Measurements from ENCODE around the gene TMEM37. TPM values are rescaled to one million over a fixed set of nuclear protein-coding genes. Genes with fewer than 3 reads are reported as not detected.

Gene TMEM37
- total RNA-seq, 2 experiments from 2014 or later, result not detected

DNA sequence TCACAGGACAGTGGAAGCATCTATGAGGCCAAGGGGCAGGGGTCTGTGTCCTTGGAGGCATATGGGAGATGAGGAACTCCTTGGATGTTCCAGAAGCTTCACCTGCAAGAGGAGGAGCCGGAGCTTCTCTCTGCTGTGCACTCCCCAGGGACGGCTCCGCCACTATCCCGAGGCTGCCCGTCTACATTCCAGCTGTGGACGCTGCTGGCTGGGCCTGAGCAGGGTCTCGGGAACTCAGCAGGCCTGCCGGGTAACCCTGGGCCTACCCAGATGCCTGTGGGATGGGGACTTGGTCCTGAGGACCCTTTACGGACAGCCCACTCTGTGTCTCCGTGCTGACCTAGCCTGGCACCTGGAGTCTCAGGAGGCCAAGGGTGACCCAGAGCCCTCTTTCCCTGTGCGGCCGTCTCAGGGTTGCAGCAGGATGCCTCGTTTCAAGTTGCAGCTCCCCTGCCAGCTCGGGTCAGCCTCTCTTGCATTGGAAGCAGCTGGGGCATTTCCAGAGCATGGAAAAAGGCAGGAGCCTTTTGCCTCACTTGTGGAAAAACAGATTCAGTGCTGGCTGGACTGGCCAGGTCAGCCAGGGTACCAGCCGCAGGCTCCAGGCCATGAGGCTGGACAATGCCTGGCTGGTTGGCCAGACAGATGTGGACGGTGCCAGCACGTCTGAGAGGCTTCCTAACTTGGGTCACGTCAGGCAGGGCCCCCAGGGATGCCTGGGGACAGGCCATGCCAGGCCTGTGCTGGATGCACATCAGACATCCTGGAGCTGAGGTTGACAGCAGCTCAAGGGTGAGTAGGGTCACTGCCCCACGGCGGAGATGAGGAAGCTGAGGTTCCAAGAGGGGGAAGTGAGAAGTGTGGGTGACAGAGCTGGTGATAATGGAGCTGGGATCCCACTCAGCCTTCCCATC lies 51.1 kb downstream of the TMEM37 start:
- Mint-ChIP-seq H3K4me3 (no peak overlapping the region), H3K27me3 (no peaks in the 10 kb centered on the region), H3K4me1 (no peaks in the 10 kb centered on the region), H3K9me3 (no peaks in the 10 kb centered on the region), H3K36me3 (no peaks in the 10 kb centered on the region), H3K27ac (no peak overlapping the region)
- DNase-seq, result no peak

DNA sequence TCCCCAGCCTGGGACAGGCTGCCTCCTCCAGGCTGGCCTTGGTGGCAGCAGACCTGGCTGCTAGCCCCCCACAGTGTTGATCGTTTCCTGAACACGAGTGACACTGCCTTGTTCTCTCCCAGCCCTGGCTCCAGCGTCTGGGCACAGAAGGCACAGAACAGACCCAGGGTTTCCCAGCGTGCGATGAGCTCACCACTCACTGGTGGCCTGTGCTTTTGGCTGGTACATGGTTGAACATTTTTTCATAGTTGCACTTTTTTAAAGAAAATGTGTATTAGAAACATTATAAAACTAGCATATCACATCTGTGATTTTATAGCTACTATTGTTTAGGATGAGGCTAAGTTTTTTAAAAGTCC lies 51.7 kb downstream of the TMEM37 start:
- Mint-ChIP-seq H3K4me1 (no peaks in the 10 kb centered on the region), H3K27me3 (no peaks in the 10 kb centered on the region), H3K4me3 (no peak overlapping the region), H3K27ac (no peak overlapping the region), H3K9me3 (no peaks in the 10 kb centered on the region), H3K36me3 (no peaks in the 10 kb centered on the region)
- DNase-seq, result no peak

DNA sequence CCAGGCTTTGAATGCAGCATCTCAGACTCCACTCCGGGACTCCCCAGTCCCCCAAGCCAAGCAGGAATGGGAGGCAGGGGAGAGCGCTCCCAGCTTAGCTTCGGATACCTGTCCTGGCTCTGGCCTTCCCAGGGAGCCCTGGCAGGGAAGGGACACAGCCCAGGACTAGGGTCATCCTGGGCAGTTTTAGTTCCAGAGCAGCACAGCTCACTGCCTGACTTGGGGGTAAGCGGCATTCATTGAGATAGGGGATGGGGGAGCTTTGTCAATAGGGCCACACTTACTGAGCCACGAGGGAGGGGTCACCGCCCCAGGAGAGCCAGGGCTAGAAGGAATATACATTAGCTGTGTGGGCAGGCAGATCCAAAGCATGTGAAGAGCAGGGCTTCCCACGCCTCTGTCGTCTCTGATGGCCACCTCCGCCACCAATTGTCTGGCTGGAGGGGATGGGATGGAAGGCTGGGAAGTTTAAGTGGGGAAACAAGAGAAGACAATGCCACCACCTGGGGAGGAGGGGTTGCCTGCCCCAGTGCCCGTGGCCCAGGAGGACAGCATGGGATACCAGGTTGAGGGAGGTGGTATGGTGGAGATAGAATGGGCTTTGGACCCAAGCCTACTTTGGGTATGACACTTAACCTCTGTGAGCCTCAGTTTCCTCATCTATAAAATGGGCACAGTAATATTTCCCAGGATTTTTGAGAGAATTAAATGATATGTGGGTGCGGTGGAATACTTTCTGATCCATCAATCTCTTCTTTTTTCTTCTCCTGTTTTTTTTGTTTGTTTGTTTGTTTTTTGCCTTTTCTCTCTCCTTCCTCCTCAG lies 52.5 kb downstream of the TMEM37 start:
- Mint-ChIP-seq H3K4me3 (no peak overlapping the region), H3K9me3 (no peaks in the 10 kb centered on the region), H3K4me1 (no peaks in the 10 kb centered on the region), H3K27ac (no peak overlapping the region), H3K36me3 (no peaks in the 10 kb centered on the region), H3K27me3 (no peaks in the 10 kb centered on the region)
- no peak for DNase-seq

DNA sequence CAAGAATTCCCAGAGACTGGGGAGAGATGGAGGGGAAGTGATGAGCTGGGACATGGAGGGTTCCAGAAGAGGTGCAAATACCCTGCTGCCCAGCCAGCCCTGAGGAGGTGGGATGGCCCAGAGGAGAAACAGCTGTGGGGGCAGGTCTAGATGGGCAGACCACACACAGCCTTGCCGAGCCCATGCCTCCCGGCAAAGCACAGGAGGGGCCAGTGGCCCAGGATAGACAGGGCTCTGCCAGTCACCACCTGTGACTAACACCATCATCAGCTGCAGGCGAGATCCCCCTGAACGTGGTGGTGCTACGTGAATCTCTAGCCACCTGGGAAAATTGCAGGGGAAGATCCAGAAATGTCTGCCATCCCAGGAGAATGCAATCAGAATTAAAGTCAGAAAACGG lies 53.2 kb downstream of the TMEM37 start:
- Mint-ChIP-seq H3K9me3 (no peaks in the 10 kb centered on the region), H3K4me1 (no peaks in the 10 kb centered on the region), H3K27ac (no peak overlapping the region), H3K4me3 (no peak overlapping the region), H3K27me3 (no peaks in the 10 kb centered on the region), H3K36me3 (no peaks in the 10 kb centered on the region)
- DNase-seq, result no peak

DNA sequence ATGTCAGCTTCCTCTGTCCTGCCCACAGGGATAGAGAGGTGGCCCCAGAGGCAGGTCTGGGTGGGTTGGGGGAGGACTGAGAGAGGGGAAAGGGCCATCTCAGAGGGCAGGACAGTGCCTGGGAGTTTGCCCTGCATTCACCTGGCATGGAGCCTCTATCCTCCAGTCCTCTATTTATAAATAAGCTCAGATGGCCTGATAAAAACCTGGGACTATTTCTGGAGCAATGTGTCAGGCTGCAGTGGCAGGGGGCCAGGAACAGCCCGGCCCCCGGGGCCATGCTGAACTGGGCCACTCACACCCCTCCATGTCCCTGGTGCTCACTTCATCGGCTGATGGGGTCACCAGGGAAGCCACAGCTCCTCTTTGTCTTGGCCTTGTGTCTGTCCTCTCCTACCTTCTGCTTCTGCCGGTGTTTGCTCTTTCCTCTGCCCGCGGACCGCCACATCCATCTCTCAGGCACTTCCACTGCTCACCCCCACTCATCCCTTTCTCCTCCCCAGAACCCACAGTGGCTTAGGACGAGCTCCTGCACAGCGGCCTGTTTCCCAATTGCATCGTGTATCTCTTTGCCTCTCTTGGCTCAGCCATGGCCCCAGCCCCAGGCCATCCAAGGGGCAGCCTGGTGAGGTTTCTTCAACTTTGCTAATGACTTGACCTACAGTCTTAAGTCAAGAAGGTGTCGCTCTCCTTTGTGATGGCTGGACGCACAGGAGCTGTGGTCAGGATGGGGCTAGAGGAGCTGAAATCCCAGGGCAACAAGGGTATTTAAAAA lies 53.9 kb downstream of the TMEM37 start:
- Mint-ChIP-seq H3K9me3 (no peaks in the 10 kb centered on the region), H3K27me3 (no peaks in the 10 kb centered on the region), H3K4me1 (no peaks in the 10 kb centered on the region), H3K36me3 (no peaks in the 10 kb centered on the region), H3K27ac (no peak overlapping the region), H3K4me3 (no peak overlapping the region)
- DNase-seq, result no peak

DNA sequence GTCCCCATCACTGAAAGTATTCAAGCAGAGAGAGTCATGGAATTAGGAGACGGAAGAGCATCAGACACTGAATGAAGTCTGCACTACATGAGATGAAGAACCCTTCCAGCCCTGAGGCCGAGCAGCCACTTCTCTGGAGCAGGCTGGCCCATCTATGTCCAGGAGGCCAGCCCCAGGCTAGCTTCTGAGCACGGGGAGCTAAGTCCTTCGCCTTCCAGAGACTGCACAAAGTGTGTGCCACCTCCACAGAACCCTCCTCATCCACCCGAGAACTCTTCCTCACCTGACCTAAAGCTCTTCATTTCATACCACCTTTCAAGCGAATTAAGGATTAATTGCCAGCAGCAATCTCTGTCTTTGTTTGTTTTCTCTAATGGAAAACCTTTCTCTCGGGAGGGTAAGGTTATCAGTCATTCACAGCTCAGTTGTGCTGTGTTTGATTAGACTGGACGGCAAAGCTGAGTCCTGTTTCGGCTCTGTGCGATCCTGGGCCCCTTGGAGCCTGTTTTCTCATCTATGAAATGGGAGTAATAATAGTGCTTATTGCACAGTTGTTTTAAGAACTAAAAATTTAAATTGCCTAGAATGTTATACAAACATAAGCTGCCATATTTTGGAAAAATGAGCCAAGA lies 54.7 kb downstream of the TMEM37 start:
- Mint-ChIP-seq H3K4me3 (no peak overlapping the region), H3K36me3 (no peaks in the 10 kb centered on the region), H3K27me3 (no peaks in the 10 kb centered on the region), H3K9me3 (no peaks in the 10 kb centered on the region), H3K4me1 (no peaks in the 10 kb centered on the region), H3K27ac (no peak overlapping the region)
- no peak for DNase-seq

DNA sequence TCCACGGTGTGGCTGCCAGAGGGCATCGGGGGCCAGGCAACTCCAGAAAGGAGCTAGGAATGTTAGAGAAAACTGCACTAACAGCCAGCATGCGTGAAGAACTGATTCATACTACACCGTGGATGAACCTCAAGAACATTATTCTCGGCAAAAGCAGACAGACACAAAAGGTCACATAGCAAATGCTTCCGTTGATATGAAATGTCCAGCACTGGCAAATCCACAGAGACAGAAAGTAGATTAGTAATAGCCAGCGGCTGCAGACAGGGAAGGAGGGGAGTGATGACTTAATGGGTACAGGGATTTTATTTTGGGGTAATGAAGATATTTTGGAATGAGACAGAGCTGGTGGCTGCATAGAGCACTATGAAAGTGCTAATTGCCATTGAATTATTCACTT lies 55.2 kb downstream of the TMEM37 start:
- Mint-ChIP-seq H3K4me1 (no peaks in the 10 kb centered on the region), H3K27ac (no peak overlapping the region), H3K27me3 (no peaks in the 10 kb centered on the region), H3K4me3 (no peak overlapping the region), H3K36me3 (no peaks in the 10 kb centered on the region), H3K9me3 (no peaks in the 10 kb centered on the region)
- no peak for DNase-seq

DNA sequence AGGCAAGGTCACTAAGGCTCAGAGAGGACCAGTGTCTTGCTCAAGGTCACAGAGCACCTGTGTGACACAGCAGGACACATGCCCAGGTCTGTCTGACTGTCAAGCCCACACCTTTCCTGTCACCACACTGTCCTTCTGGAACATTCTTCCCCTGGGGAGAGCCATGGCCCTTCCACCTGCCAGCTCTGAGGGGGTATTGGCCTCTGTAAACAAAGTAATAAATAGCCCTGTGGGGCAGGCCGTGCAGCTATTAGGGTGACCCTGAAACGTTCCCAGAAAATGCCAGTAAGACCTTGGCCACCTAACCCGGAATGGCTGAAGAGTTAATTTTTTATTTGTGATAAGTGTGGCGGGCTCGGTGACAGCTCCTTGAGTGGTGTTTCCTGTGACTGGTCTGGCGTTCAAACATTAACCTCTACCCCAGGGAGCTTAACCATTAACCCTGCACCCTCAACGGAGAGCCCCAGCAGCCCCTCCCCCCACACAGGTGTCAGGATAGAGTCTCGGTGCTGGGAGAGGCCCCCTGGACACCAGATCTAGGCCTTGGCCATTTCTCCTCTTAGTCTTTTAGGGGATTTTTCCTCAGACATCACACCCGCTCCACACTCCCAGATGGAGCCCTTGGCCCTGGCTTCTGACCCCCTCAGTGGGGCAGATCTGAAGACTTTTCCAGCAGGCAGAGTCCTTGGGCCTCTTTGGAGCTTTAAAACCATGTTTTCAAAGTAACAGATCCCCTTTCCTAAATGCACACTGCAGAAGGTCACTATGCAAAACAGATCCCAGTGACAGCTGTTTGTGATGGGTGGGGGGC lies 56.0 kb downstream of the TMEM37 start:
- Mint-ChIP-seq H3K27ac (no peak overlapping the region), H3K4me3 (no peak overlapping the region)

More for the DNA sequence above, 56.0 kb downstream of the TMEM37 start:
- Mint-ChIP-seq H3K27me3 (no peaks in the 10 kb centered on the region), H3K36me3 (no peaks in the 10 kb centered on the region), H3K4me1 (no peaks in the 10 kb centered on the region), H3K9me3 (no peaks in the 10 kb centered on the region)
- DNase-seq, result no peak

Other genes starting within 250 kb of the TMEM37 start
- gene STEAP3, start 208.0 kb upstream of the TMEM37 start, total RNA-seq, result under 1 TPM; 0.60 to 0.90 TPM
- 10 to 100 TPM; 12.3 to 15.6 TPM for gene C2orf76, start 65.0 kb upstream of the TMEM37 start, total RNA-seq
- gene DBI, start 64.9 kb upstream of the TMEM37 start, total RNA-seq, result 100 to 1,000 TPM; 162 to 182 TPM
- gene SCTR, start 92.6 kb downstream of the TMEM37 start, total RNA-seq, result not detected
- gene CFAP221, start 112.6 kb downstream of the TMEM37 start, total RNA-seq, result not detected
- 10 to 100 TPM; 18.1 to 20.8 TPM for gene TMEM177, start 247.3 kb downstream of the TMEM37 start, total RNA-seq

Measured in activated naive CD8-positive, alpha-beta T cell treated with anti-CD3 and anti-CD28 coated beads for 36 hours (primary cell).